Stimulated activated CD4-positive, alpha-beta T cell treated with anti-CD3 and anti-CD28 coated beads, Interleukin-12 subunit alpha, Interleukin-12 subunit beta, amount 100 ng/mL, for 4 hours (primary cell): ENCODE measurements around the gene UNC5B.
"Not testable (repeated sequence)": the region's sequence is repeated elsewhere in the genome, so short reads cannot be mapped to it uniquely, and the experiment has no call there.

ENCODE experiments used
- DNase-seq: peaks from one replicate; pipeline ENCODE4 v3.0.0-alpha.2; 2020

UNC5B gene

GRCh38 chr10:71209731-71210541 is 2.4 kb upstream of the UNC5B start:
- no peak for DNase-seq

- DNase-seq = no peak
Observed at GRCh38 chr10:71210542-71210871, 1.9 kb upstream of the UNC5B start.

GRCh38 chr10:71211053-71211452 is 1.3 kb upstream of the UNC5B start:
- no peak for DNase-seq

GRCh38 chr10:71211775-71212317 is 524 bp upstream of the UNC5B start:
- no peak for DNase-seq

GRCh38 chr10:71213127-71213621 is 804 bp downstream of the UNC5B start:
- peak; percentile 11 for DNase-seq

GRCh38 chr10:71213761-71214440 is 1.5 kb downstream of the UNC5B start:
- no peak for DNase-seq

- DNase-seq = no peak
Observed at GRCh38 chr10:71214641-71215559, 2.5 kb downstream of the UNC5B start.

GRCh38 chr10:71216363-71216695 is 4.0 kb downstream of the UNC5B start:
- DNase-seq = no peak

GRCh38 chr10:71216751-71217265 is 4.4 kb downstream of the UNC5B start:
- no peak for DNase-seq

- DNase-seq = no peak
Observed at GRCh38 chr10:71217266-71218045, 5.1 kb downstream of the UNC5B start.

GRCh38 chr10:71218046-71218650 is 5.8 kb downstream of the UNC5B start:
- DNase-seq = no peak

GRCh38 chr10:71218651-71219050 is 6.3 kb downstream of the UNC5B start:
- DNase-seq = no peak

- not testable (repeated sequence) for DNase-seq
Observed at GRCh38 chr10:71219236-71219917, 7.0 kb downstream of the UNC5B start.

GRCh38 chr10:71219918-71220688 is 7.7 kb downstream of the UNC5B start:
- no peak for DNase-seq

GRCh38 chr10:71220689-71221540 is 8.5 kb downstream of the UNC5B start:
- no peak for DNase-seq

- no peak for DNase-seq
Observed at GRCh38 chr10:71221586-71222202, 9.3 kb downstream of the UNC5B start.

GRCh38 chr10:71222601-71223346 is 10.4 kb downstream of the UNC5B start:
- no peak for DNase-seq
